ENCODE data around the gene PSME3.

Gene PSME3

DNA sequence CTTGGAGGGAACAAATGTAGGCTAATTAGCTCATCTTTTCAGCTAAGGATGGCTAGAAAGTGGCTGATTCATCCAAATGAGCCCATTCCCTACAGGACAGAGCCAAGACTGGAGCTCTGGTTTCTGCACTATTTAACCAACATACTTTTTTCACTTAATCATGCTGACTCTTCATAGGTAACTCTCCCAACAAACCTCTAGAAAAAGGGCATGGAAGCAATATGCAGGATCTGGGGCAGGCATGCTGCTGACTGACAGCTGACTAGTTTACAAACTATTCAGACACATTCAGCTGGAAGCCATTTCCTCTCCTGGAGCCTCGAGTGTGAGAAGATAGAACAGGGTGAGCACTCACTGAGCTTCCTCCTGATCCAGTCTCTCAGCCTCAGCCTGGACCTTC is 15.3 kb upstream of the PSME3 start:
- DNase-seq (ENCODE audit: low spot score): no peak

- no peak for DNase-seq (ENCODE audit: low spot score)
These were observed 14.8 kb upstream of the PSME3 start for GRCh38 chr17:42818379-42818778.

DNA sequence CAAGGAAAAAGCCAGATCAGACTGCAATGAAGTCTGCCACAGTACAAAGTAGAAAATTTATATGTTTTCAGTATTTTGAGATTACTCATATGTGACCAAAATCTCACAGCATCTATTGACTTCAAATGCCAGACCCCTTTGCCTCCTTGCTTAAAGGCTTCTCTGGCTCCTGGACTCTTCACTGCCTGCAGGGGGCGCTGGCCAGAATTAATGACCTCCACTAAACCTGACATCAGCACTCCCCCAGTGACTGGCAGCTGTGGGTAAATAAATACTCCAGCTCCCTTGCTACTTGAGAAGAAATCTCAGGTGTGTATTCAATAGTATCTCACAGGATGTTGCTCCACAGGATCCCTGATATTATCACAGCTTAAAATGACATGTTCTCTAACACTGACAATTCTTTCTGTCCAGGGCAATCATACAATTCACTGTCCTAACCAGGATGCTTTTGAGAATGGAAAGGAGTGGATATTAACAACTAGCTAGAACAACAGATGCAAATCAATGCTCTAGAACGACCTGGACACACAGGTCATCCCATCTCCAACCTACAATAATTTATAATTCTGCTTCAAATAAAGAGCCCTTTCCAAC is 13.2 kb upstream of the PSME3 start:
- peak; percentile 63 for DNase-seq (ENCODE audit: low spot score)

- no peak for DNase-seq (ENCODE audit: low spot score)
These were observed 12.0 kb upstream of the PSME3 start for GRCh38 chr17:42821176-42821575.

DNA sequence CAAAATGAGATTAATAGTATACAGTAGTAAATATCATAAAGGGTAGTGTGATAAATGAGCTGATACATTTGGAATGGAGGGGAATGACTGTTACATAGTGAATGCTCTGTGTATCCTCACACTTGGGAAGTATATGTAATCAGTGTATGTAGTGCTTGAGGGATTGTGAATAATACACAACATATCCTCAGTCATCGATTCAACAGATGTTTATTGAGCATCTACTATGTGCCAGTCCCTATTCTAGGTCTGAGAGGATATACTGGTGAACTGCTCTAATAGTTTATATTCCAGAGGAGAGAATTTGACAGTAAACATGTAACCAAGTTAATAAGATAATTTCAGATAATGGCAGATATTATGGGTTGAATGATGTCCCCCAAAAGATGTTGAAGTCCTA is 5.7 kb upstream of the PSME3 start:
- no peak for DNase-seq (ENCODE audit: low spot score)

DNA sequence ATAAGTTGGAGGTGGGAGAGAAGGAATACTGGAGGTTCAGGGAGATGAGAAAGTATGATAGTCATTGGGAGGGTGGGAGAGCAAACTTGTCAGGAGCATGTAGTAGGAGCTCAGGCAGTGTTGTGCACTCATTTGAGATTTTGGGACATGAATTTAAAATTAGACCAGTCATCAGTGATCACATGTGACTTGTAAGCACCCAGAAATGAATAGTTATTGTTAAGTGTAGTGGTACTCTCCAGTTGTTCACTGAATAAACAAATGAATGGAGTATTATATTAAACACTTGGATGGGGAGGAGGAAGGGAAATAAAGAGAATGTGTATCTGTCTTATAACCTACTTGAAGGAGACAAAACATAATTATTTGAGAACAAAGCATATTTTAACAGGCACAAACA is 2.2 kb upstream of the PSME3 start:
- no peak for DNase-seq (ENCODE audit: low spot score)

GRCh38 chr17:42832213-42832933 is 824 bp upstream of the PSME3 start:
- DNase-seq (ENCODE audit: low spot score): peak; percentile 25

DNA sequence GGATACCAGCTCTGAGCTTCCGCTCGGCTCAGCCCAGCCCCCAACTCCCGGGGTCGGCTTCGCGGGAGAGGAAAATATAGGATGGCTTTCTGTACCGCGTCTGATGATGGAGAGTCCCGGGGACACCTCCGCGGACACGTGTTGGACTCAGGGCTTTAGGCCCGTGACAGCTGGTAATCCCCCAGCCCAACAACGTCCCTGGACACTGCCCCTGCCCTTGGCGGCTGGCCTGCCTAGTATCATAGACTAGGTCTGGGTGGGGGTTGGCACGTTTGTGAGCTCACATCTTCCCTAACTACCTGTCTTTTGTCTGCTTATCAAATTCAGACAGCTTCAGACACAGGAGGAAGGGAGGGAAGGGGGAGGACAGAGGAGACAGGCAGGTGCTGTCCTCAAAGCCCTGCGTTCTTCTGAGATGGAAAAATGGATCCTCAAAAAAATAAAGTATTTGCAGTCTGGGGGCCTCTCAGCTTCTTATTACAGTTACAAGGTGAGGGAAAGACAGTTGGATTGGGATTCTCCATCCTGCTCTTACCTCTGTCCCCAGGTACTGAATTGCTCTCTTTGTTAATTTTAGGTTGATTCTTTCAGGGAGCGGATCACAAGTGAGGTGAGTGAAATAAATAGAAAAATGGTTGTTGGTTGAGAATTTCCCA is 698 bp downstream of the PSME3 start:
- DNase-seq (ENCODE audit: low spot score): no peak

DNA sequence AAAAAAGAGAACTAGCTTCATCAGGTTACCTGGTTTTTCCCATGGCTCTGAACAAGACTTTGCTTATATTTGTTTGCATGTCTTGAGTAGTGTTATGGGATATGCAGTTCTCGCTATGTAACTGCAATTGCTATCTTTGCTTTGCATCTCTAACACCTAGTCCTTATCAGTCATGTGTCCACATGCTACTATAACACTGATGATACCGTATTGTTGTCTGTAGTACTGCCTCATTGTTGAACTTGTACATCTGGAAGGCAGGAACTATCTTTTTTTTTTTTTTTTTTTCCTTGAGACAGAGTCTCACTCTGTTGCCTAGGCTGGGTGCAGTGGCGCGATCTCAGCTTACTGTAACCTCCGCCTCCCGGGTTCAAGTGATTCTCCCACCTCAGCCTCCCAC is 2.5 kb downstream of the PSME3 start:
- no peak for DNase-seq (ENCODE audit: low spot score)

GRCh38 chr17:42841975-42842685 is 8.9 kb downstream of the PSME3 start:
- DNase-seq (ENCODE audit: low spot score): no peak

- DNase-seq (ENCODE audit: low spot score): peak; percentile 22
These were observed 10.2 kb downstream of the PSME3 start for GRCh38 chr17:42843358-42843934.

- DNase-seq (ENCODE audit: low spot score): no peak
These were observed 11.1 kb downstream of the PSME3 start, which contains the start of gene AOC2 for GRCh38 chr17:42844271-42844670. TSS of gene AOC2 (plus strand) at chr17:42844580. CDS start at chr17:42844627, 47 bp downstream.

DNA sequence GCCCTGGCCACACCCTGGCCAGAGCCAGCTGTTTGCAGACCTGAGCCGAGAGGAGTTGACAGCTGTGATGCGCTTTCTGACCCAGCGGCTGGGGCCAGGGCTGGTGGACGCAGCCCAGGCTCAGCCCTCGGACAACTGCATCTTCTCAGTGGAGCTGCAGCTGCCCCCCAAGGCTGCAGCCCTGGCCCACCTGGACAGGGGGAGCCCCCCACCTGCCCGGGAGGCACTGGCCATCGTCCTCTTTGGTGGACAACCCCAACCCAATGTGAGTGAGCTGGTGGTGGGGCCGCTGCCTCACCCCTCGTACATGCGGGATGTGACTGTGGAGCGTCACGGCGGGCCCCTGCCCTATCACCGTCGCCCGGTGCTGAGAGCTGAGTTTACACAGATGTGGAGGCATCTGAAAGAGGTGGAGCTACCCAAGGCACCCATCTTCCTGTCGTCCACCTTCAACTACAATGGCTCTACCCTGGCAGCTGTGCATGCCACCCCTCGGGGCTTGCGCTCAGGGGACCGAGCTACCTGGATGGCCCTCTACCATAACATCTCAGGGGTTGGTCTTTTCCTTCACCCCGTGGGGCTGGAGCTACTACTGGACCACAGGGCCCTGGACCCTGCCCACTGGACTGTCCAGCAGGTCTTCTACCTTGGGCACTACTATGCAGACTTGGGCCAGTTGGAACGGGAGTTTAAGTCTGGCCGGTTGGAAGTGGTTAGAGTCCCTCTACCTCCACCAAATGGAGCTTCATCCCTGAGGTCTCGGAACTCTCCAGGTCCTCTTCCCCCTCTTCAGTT is 11.8 kb downstream of the PSME3 start:
- DNase-seq (ENCODE audit: low spot score): no peak

DNA sequence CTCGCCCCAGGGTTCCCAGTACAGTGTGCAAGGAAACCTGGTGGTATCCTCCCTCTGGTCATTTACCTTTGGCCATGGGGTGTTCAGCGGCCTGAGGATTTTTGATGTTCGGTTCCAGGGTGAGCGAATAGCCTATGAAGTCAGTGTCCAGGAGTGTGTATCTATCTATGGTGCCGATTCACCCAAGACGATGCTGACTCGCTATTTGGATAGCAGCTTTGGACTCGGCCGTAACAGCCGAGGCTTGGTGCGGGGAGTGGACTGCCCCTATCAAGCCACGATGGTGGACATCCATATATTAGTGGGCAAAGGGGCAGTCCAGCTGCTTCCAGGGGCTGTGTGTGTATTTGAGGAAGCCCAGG is 12.3 kb downstream of the PSME3 start:
- DNase-seq (ENCODE audit: low spot score): no peak

DNA sequence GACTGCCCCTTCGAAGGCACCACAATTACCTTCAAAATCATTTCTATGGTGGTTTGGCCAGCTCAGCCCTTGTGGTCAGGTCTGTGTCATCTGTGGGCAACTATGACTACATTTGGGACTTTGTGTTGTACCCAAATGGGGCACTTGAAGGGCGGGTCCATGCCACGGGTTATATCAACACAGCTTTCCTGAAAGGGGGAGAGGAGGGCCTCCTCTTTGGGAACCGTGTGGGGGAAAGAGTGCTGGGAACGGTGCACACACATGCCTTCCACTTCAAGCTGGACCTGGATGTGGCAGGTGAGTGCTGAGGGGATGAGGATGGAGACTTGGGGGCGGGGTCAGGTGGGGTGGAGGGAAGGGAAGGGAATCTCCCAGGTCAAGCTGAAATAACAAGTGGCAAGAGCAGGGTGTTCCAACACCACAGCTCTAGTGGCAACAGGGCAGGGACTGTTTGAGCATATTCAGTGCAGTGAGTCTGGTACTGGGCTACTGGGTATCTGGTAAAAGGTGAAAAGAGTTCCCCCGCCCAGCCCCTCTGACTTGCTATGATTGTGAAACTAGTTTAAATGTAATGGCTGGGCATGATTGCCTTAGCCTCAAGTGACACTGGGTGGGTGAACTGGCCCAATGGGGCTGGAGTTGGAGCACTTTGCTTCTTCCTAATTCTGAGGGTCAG is 12.9 kb downstream of the PSME3 start:
- peak; percentile 27 for DNase-seq (ENCODE audit: low spot score)

GRCh38 chr17:42846594-42847280 is 13.5 kb downstream of the PSME3 start:
- DNase-seq (ENCODE audit: low spot score): no peak

DNA sequence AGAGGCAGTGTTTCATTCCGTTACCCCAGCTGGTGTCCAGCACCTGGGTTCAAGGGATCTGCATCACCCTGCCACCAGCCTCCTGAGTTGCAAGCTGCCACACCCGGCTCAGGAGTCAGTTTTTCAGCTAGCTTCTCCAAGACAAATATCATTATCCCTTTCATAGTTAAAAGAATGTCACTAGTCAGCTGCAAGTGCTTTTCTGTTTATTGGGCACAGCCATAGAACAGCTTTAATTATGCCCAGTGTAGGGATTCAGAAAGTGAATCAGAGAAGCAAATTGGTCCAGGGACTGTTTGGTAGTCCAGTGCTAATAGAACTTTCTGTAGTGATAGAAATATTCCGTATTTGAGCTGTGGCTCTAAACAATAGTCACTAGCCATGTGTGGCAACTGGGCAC is 14.9 kb downstream of the PSME3 start:
- DNase-seq (ENCODE audit: low spot score): no peak

GRCh38 chr17:42849031-42849430 is 15.8 kb downstream of the PSME3 start:
- no peak for DNase-seq (ENCODE audit: low spot score)

DNA sequence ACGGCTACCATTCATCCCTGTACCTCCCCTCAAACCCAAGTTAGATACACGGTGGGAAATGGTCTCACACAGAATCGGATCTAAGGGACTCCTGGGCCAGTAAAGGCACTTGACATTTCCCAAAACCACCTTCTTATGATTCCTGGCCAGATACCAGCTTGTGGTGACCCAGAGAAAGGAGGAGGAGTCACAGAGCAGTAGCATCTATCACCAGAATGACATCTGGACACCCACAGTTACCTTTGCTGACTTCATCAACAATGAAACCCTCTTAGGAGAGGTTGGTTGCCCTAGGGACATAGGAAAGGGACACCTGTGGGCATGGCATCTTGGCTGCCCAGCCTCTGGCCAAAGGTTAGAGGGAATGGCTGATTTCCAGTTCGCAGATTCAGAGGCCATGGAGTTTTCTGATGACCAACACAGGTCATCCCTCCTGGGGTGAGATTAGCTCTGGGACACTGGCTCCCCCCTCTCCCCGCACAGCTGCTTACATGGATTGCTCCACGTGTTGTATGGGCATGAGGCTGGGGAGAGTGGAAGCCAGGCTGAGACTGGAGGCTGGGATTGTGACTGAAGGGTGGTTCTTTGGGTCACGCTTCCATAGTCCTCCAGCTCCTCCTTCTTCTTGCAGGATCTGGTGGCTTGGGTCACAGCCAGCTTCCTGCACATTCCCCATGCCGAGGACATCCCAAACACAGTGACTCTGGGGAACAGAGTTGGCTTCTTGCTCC is 16.4 kb downstream of the PSME3 start:
- DNase-seq (ENCODE audit: low spot score): no peak

DNA sequence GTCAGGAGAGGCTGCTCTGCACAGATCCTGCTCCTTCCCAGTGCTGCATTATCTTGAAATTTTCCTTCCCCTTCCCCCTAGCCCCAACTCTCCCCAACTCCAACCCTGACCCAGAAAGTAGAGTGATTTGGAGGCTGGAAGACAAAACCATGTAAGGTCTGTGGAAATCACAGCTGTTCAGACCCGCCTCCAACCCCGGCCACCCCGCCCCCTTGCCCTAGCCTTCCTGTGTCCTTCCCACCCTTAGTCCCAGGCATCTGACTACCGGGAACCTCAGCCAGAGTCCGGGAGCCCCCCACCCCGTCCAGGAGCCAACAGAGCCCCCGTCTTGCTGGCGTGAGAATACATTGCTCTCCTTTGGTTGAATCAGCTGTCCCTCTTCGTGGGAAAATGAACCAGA is 17.8 kb downstream of the PSME3 start, which contains the start of gene AOC3:
Gene AOC3 (plus strand): TSS at position 246 of the 400 bp plus-strand sequence. CDS start 145 bp downstream, at position 391.
- no peak for DNase-seq (ENCODE audit: low spot score)

Measured in CD4-positive, alpha-beta T cell treated with Interleukin-2 at 100 ng/mL for 4 hours (primary cell).